Measurements from ENCODE around the gene HSPA1L. TPM values are rescaled to one million over a fixed set of nuclear protein-coding genes. Genes with fewer than 3 reads are reported as not detected.

The HSPA1L gene
- total and polyA plus RNA-seq, 2 experiments from 2014 or later: 1.0 to 1.4 TPM

- no peaks in the 10 kb centered on the region for H3K9me2 ChIP-seq (replicated peaks; ENCODE audit: insufficient read depth)
- H3K4me2 ChIP-seq: peak overlapping the region; percentile 85
- peak; percentile 46 for DNase-seq (ENCODE audit: low spot score)
- no peaks in the 10 kb centered on the region for H3K9me3 ChIP-seq (ENCODE audit: low read depth)
- H3K36me3 ChIP-seq (replicated peaks; ENCODE audit: insufficient read depth, low read depth): no peaks in the 10 kb centered on the region
- H3K79me2 ChIP-seq: peaks cover 37% of the 10 kb centered on the region
- H2AFZ ChIP-seq: peak overlapping the region; percentile 41
- H4K20me1 ChIP-seq (ENCODE audit: insufficient read depth, poor library complexity, severe bottlenecking): no peaks in the 10 kb centered on the region
- H3K27me3 ChIP-seq: no peaks in the 10 kb centered on the region
- TF ChIP-seq EZH2phosphoT487 (IDR thresholded peaks at IDR 0.05; ENCODE audit: low read depth, severe bottlenecking, unreplicated experiment) (no peak), CTCF (IDR thresholded peaks at IDR 0.05; ENCODE audit: poor library complexity) (peak; percentile 62)
- H3K27ac ChIP-seq: peak overlapping the region; percentile 86
- H3K4me3 ChIP-seq: peak overlapping the region; percentile 75
- H3K4me1 ChIP-seq (ENCODE audit: insufficient read depth): peaks cover 31% of the 10 kb centered on the region
- 5% methylated on average over 15 of the region's 15 CpGs for WGBS (ENCODE audit: low lambda C conversion rate, missing lambda C conversion rate)
Observed at GRCh38 chr6:31829633-31830283, 14.7 kb upstream of the HSPA1L start.

GRCh38 chr6:31827286-31828079 is 12.4 kb upstream of the HSPA1L start, which contains the start of gene HSPA1B:
HSPA1B (plus strand) TSS chr6:31827738; CDS start chr6:31827951, 213 bp downstream.
- H3K9me2 ChIP-seq (replicated peaks; ENCODE audit: insufficient read depth): no peaks in the 10 kb centered on the region
- peak within 1 kb of the TSS; percentile 76 for H3K4me2 ChIP-seq
- peaks cover 29% of the 10 kb centered on the region for H3K4me1 ChIP-seq (ENCODE audit: insufficient read depth)
- no peaks in the 10 kb centered on the region for H3K9me3 ChIP-seq (ENCODE audit: low read depth)
- no peaks in the 10 kb centered on the region for H4K20me1 ChIP-seq (ENCODE audit: insufficient read depth, poor library complexity, severe bottlenecking)
- H3K27me3 ChIP-seq: no peaks in the 10 kb centered on the region
- TF ChIP-seq EZH2 (IDR thresholded peaks at IDR 0.05; ENCODE audit: borderline replicate concordance): no peak
- TF ChIP-seq EZH2phosphoT487 (IDR thresholded peaks at IDR 0.05; ENCODE audit: low read depth, severe bottlenecking, unreplicated experiment): no peak
- TF ChIP-seq CTCF (IDR thresholded peaks at IDR 0.05; ENCODE audit: poor library complexity): no peak
- H3K36me3 ChIP-seq (replicated peaks; ENCODE audit: insufficient read depth, low read depth): no peaks in the 10 kb centered on the region
- DNase-seq (ENCODE audit: low spot score): peak; percentile 99
- peaks cover 30% of the 10 kb centered on the region for H3K79me2 ChIP-seq
- peak within 1 kb of the TSS; percentile 23 for H3K4me3 ChIP-seq
- H3K27ac ChIP-seq: peak within 1 kb of the TSS; percentile 91
- 2% methylated on average over 54 of the region's 56 CpGs for WGBS (ENCODE audit: low lambda C conversion rate, missing lambda C conversion rate)
- peak within 1 kb of the TSS; percentile 38 for H2AFZ ChIP-seq

- Histone ChIP-seq H3K36me3 (replicated peaks; ENCODE audit: insufficient read depth, low read depth) (no peaks in the 10 kb centered on the region), H3K4me3 (peak overlapping the region; percentile 18), H3K9me3 (ENCODE audit: low read depth) (no peaks in the 10 kb centered on the region), H2AFZ (peak overlapping the region; percentile 38), H3K79me2 (peaks cover 26% of the 10 kb centered on the region), H3K4me2 (peak overlapping the region; percentile 76), H3K9me2 (replicated peaks; ENCODE audit: insufficient read depth) (no peaks in the 10 kb centered on the region), H3K27me3 (no peaks in the 10 kb centered on the region), H3K4me1 (ENCODE audit: insufficient read depth) (peaks cover 29% of the 10 kb centered on the region), H3K27ac (peak overlapping the region; percentile 91), H4K20me1 (ENCODE audit: insufficient read depth, poor library complexity, severe bottlenecking) (no peaks in the 10 kb centered on the region)
- TF ChIP-seq EZH2 (IDR thresholded peaks at IDR 0.05; ENCODE audit: borderline replicate concordance): no peak
- TF ChIP-seq CTCF (IDR thresholded peaks at IDR 0.05; ENCODE audit: poor library complexity): no peak
- 4% methylated on average over 13 of the region's 13 CpGs for WGBS (ENCODE audit: low lambda C conversion rate, missing lambda C conversion rate)
- peak; percentile 86 for DNase-seq (ENCODE audit: low spot score)
Observed at GRCh38 chr6:31826793-31827285, 11.8 kb upstream of the HSPA1L start.
